ENCODE results near the gene SDS.
A peak's percentile ranks its signal among the peaks of the same experiment; 100 is the strongest.
"Not testable (repeated sequence)": the region's sequence is repeated elsewhere in the genome, so short reads cannot be mapped to it uniquely, and the experiment has no call there.

Gene SDS

GRCh38 chr12:113374823-113375428 is 28.8 kb downstream of the SDS start:
- no peak for DNase-seq (ENCODE audit: low read depth)

- DNase-seq (ENCODE audit: low read depth) = no peak
Observed at GRCh38 chr12:113373969-113374368, 29.7 kb downstream of the SDS start.

GRCh38 chr12:113373440-113373839 is 30.2 kb downstream of the SDS start:
- no peak for DNase-seq (ENCODE audit: low read depth)

GRCh38 chr12:113372371-113372770 is 31.3 kb downstream of the SDS start:
- no peak for DNase-seq (ENCODE audit: low read depth)

- DNase-seq (ENCODE audit: low read depth) = no peak
Observed at GRCh38 chr12:113371808-113372207, 31.9 kb downstream of the SDS start.

DNA sequence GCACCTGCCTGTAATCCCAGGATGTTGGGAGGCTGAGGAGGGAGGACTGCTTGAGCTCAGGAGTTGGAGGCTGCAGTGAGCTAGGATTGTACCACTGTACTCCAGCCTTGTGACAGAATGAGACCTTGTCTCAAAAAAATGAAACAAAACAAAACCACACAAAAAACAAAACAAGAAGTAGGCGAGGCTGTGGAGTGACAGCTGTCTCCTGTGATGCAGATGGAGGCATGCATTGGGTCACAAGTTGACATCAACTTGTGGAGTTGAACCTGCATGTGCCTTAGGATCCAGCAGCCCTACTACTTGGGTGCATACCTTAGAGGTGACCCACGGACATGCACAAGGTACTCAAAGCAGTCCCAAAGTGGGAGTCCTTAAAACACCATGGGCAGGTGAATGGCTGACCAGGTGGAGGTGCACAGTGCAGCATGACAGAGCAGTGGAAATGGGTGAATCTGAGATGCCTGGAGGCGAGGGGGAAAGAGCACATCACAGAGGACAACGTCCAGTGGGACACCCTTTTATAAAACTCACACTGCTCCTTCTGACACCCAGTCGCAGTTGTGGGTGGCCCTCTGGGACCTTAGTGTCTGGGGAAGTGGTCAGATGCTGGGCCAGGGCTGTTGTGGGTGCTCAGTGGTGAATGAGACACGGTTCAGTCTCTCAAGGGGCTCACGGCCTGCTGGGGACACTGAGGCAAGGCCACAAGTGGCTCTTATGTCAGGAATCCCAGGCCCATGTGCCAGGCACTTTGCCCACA is 32.6 kb downstream of the SDS start:
- no peak for DNase-seq (ENCODE audit: low read depth)

GRCh38 chr12:113369391-113369985 is 34.2 kb downstream of the SDS start:
- DNase-seq (ENCODE audit: low read depth) = no peak

- DNase-seq (ENCODE audit: low read depth) = no peak
Observed at GRCh38 chr12:113368331-113368730, 35.4 kb downstream of the SDS start.

- no peak for DNase-seq (ENCODE audit: low read depth)
Observed at GRCh38 chr12:113366827-113367226, 36.9 kb downstream of the SDS start.

GRCh38 chr12:113365639-113366395 is 37.9 kb downstream of the SDS start:
- DNase-seq (ENCODE audit: low read depth) = no peak

- DNase-seq (ENCODE audit: low read depth) = no peak
Observed at GRCh38 chr12:113364698-113365097, 39.0 kb downstream of the SDS start.

DNA sequence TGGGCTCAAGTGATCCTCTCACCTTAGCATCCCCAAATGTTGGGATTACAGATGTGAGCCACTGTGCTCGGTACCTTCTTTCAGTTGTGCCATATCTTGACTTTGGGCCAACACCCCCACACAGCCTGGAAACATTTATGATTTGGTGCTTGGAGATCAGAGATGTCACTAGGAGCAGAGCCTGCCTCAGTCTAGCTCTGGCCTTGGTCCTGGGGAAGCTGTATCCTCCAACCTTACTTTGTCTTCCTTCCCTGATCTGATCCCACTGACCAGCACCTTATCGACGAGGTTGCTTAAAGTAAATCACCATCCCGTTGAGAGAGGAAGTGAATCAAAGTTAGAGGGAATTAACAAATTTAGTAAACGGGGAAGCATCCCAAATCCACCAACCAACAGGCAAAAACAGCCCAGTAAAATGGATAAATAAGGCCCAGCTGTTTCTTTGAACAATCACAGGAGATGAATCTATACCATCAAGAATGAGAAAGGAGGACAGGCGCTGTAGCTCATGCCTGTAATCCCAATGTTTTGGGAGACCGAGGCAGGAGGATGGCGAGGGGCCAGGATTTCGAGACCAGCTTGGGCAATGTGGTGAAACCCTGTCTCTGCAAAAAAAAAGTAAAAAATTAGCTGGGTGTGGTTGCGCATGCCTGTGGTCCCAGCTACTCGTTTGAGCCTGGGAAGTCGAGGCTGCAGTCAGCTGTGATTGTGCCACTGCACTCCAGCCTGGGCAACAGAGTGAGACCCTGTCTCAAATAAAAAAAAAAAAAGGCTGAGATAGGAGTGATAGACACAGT is 41.9 kb downstream of the SDS start:
- DNase-seq (ENCODE audit: low read depth) = no peak

GRCh38 chr12:113359939-113360748 is 43.5 kb downstream of the SDS start:
- DNase-seq (ENCODE audit: low read depth) = no peak

GRCh38 chr12:113359133-113359938 is 44.4 kb downstream of the SDS start:
- no peak for DNase-seq (ENCODE audit: low read depth)

GRCh38 chr12:113358381-113359132 is 45.1 kb downstream of the SDS start, which contains the start of gene PLBD2:
Gene PLBD2, plus strand, starts transcription at chr12:113358587. Its CDS starts 14 bp downstream, at chr12:113358601.
- DNase-seq (ENCODE audit: low read depth) = peak; percentile 87

DNA sequence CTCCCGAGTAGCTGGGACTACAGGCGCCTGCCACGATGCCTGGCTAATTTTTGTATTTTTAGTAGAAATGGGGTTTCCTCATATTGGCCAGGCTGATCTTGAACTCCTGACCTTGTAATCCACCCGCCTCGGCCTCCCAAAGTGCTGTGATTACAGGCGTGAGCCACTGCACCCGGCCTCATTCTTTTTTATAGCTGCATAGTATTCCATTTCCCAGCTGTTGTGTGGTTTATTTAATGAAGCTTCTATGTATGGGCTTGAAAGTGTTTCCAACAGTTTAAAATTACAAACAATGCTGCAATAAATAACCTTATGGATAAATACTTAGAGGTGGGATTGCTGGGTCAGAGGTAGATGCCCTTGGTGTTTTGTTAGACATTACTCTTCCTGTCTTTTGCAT is 49.5 kb downstream of the SDS start:
- DNase-seq (ENCODE audit: low read depth) = not testable (repeated sequence)

DNA sequence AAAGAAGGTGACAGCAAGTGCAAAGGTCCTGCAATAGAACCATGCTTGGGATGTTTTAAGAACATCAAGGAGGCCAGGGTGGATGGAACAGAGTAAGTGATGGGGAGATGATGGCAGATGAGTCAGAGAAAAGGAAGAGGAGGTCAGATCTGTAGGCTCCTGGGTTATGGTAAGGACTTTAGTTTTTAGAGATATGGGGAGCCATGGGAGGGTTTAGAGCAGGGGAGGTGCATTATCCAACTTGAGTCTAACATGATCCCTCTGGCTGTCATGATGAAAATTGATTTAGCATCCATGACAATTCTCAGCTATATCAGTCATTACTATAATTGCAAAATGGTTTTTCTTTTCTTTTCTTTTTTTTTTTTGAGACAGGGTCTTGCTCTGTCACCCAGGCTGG is 52.6 kb downstream of the SDS start:
- DNase-seq (ENCODE audit: low read depth) = no peak

- no peak for DNase-seq (ENCODE audit: low read depth)
Observed at GRCh38 chr12:113348849-113349536, 54.7 kb downstream of the SDS start.

DNA sequence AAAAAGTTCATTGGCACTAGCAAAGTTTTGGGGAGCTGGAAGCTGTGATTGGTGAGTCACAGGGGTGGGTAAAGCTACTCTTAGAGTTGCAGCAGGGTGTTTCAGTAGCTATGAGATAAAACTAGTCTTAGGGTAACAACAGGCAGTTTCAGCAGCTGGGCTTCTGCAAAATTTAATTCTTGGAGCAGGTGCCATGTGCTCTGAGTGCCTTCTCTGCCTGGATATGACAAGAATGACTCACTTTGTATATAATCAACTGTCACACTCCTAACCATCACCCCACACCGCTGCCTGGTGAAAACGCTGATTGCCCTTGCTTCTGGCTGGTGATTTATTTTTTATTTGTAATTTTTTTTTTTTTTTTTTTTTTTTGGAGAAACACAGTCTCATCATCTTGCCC is 55.8 kb downstream of the SDS start:
- DNase-seq (ENCODE audit: low read depth) = no peak

Data from stimulated activated CD8-positive, alpha-beta memory T cell treated with anti-CD3 and anti-CD28 coated beads, Interleukin-15, amount 100 ng/mL, for 1 hour (primary cell).